Uterus (tissue), 2 donors: ENCODE measurements around the gene CAMTA1.

Source experiments
- CTCF ChIP-seq, 4 experiments: fragments of 200-600 bp in 2 of 4; fragments of 450-650 bp in 2 of 4; sonication (generic) in 2 of 4; IDR thresholded peaks; one replicate each; pipeline ENCODE4 v1.5.1; 2016 to 2019; ENCODE audit warnings: antibody characterized with exemption in 4 of 4, mild to moderate bottlenecking in 2 of 4, moderate library complexity in 1 of 4
- POLR2A ChIP-seq, 2 donors: fragments of 450-650 bp; IDR thresholded peaks; one replicate each; pipeline ENCODE4 v1.6.1; 2016; ENCODE audit warnings: antibody characterized with exemption in 2 of 2, mild to moderate bottlenecking in 1 of 2, moderate library complexity in 1 of 2

- TF ChIP-seq POLR2A (IDR thresholded peaks at IDR 0.05) (no peak), CTCF (IDR thresholded peaks at IDR 0.05) (no peak)
Measured at GRCh38 chr1:7285856-7286454, 500.7 kb downstream of the CAMTA1 start.
